Measurements from ENCODE around the gene TEN1. TPM values are rescaled to one million over a fixed set of nuclear protein-coding genes. Genes with fewer than 3 reads are reported as not detected.
A peak's percentile ranks its signal among the peaks of the same experiment; 100 is the strongest.

The TEN1 gene
- total and polyA plus RNA-seq, 2 of the 13 experiments (the other 11 are each of a cell fraction or from before 2014, with no cell fraction given), result 18.0 to 21.3 TPM

DNA sequence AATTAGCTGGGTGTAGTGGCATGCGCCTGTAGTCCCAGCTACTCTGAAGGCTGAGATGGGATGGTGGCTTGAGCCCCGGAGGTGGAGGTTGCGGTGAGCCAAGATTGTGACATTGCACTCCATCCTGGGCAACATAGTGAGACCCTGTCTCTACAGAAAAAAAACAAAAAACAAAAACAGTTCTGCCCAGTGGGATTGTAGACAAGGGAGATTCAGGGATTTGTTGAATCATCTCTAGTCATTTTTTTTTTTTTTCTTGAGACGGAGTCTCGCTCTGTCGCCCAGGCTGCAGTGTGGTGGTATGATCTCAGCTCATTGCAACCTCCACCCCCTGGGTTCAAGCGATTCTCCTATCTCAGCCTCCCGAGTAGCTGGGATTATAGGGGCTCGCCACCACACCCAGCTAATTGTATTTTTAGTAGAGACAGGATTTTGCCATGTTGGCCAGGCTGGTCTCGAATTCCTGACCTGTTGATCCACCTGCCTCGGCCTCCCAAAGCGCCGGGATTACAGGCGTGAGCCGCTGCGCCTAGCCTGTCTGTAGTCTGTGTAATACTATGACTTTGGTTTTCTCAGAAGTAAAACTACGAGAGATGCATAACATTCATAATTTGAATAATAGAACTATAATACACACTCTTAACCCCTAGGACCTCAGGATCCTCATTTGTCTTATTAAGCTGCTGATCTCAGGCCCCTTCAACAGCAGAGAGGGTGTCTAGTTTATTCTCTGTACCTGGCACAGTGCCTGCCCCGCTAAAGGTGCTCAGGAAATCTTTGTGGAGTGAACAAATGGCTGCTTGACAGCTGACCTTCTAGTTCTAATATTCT, 1.4 kb downstream of the TEN1 start:
- Histone ChIP-seq H3K4me1 (ENCODE audit: insufficient read depth, low read length) (peaks cover 78% of the 10 kb centered on the region), H4K20me1 (ENCODE audit: insufficient read depth, low read length) (no peaks in the 10 kb centered on the region), H2AFZ (ENCODE audit: low read length) (no peak overlapping the region), H3K4me3 (replicated peaks in 1 of 3; ENCODE audit: insufficient read depth in 1 of 3, low read depth in 2 of 3, low read length in 3 of 3) (peak overlapping the region; percentile 74 to 98 (median 93)), H3K4me2 (ENCODE audit: low read depth, low read length) (peak overlapping the region; percentile 87), H3K9ac (ENCODE audit: insufficient read depth, low read depth, low read length) (peak overlapping the region; percentile 91), H3K9me3 (ENCODE audit: low read length) (no peaks in the 10 kb centered on the region), H3K27me3 (ENCODE audit: control insufficient read depth in 1 of 2, insufficient read depth in 2 of 2, low read length in 2 of 2) (no peaks in the 10 kb centered on the region; a peak in 1 of 5 replicates), H3K27ac (ENCODE audit: extremely low read length, insufficient read depth, low read length) (peak overlapping the region; percentile 99), H3K79me2 (ENCODE audit: insufficient read depth, low read length) (peaks cover 33% of the 10 kb centered on the region), H3K36me3 (replicated peaks in 1 of 2; ENCODE audit: control insufficient read depth in 1 of 2, insufficient read depth in 2 of 2, low read length in 2 of 2) (peaks cover 1 to 3% of the 10 kb centered on the region in 2 experiments; a peak in 2 of 5 replicates)
- in situ Hi-C loops (cut with HindIII; ENCODE audit: extremely low pct_ligation_motif_present, low pct_unique_long_range_greater_than_20kb) (no loop called here), intact Hi-C loops (cut with micrococcal nuclease; ENCODE audit: unreplicated experiment) (no loop called here)
- WGBS (ENCODE audit: low lambda C conversion rate), result 66% methylated on average over 18 of the region's 18 CpGs
- BruUV-seq (replicated peaks), result TSS peak; percentile 49
- ATAC-seq (no peak), DNase-seq (ENCODE audit: low spot score) (no peak), FAIRE-seq (no peak)
- ChIA-PET POLR2A (interaction anchor here (1.0 to 11.5 kb wide), 3 partner anchors 19 to 104 kb away, joined by 3 to 481 read pairs (median 4); partner anchors contain the start of gene CDK3), CTCF (ENCODE audit: low intra/inter-chr PET ratio, low total read pairs) (no interaction called here)
- TF ChIP-seq ZNF234 (CRISPR knock-in tag; conservative IDR thresholded peaks at IDR 0.05) (0 out of 2 replicates have a peak, but pooled peaks have one; percentile 66), ARNT2 (CRISPR knock-in tag; IDR thresholded peaks at IDR 0.05; ENCODE audit: low read depth) (peak; percentile 22; the same call in 1 of the 2 replicates), ZNF567 (CRISPR knock-in tag; IDR thresholded peaks at IDR 0.05; ENCODE audit: borderline replicate concordance) (0 out of 2 replicates have a peak, but pooled peaks have one; percentile 32), NR2C2 (CRISPR knock-in tag; IDR thresholded peaks at IDR 0.05; ENCODE audit: borderline replicate concordance) (no peak), NR2F1 (CRISPR knock-in tag; IDR thresholded peaks at IDR 0.05) (no peak), ZNF263 (CRISPR knock-in tag; IDR thresholded peaks at IDR 0.05) (no peak), ZSCAN31 (CRISPR knock-in tag; IDR thresholded peaks at IDR 0.05; ENCODE audit: low read depth) (no peak), SAP130 (CRISPR knock-in tag; IDR thresholded peaks at IDR 0.05; ENCODE audit: low read depth) (0 out of 2 replicates have a peak, but pooled peaks have one; percentile 13), ZFP1 (CRISPR knock-in tag; IDR thresholded peaks at IDR 0.05) (0 out of 2 replicates have a peak, but pooled peaks have one; percentile 3), ZC3H4 (CRISPR knock-in tag; IDR thresholded peaks at IDR 0.05; ENCODE audit: borderline replicate concordance) (peak; percentile 89; the same call in 1 of the 2 replicates), ZBTB38 (CRISPR knock-in tag; IDR thresholded peaks at IDR 0.05) (peak; percentile 61), ZNF607 (CRISPR knock-in tag; IDR thresholded peaks at IDR 0.05; ENCODE audit: borderline replicate concordance) (0 out of 2 replicates have a peak, but pooled peaks have one; percentile 30), KDM2A (CRISPR knock-in tag; IDR thresholded peaks at IDR 0.05; ENCODE audit: borderline replicate concordance, low read depth) (0 out of 2 replicates have a peak, but pooled peaks have one; percentile 24), HMG20A (CRISPR knock-in tag; IDR thresholded peaks at IDR 0.05; ENCODE audit: borderline replicate concordance) (no peak), HES4 (CRISPR knock-in tag; IDR thresholded peaks at IDR 0.05; ENCODE audit: borderline replicate concordance) (no peak), ZBTB25 (CRISPR knock-in tag; IDR thresholded peaks at IDR 0.05) (no peak), ELF4 (CRISPR knock-in tag; IDR thresholded peaks at IDR 0.05; ENCODE audit: borderline replicate concordance) (no peak), CCDC6 (CRISPR knock-in tag; IDR thresholded peaks at IDR 0.05) (no peak)
- TF ChIP-seq, protein P1, sequence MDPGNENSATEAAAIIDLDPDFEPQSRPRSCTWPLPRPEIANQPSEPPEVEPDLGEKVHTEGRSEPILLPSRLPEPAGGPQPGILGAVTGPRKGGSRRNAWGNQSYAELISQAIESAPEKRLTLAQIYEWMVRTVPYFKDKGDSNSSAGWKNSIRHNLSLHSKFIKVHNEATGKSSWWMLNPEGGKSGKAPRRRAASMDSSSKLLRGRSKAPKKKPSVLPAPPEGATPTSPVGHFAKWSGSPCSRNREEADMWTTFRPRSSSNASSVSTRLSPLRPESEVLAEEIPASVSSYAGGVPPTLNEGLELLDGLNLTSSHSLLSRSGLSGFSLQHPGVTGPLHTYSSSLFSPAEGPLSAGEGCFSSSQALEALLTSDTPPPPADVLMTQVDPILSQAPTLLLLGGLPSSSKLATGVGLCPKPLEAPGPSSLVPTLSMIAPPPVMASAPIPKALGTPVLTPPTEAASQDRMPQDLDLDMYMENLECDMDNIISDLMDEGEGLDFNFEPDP (CRISPR knock-in tag; conservative IDR thresholded peaks at IDR 0.05), result 0 out of 2 replicates have a peak, but pooled peaks have one; percentile 29
- TF ChIP-seq, protein P2, sequence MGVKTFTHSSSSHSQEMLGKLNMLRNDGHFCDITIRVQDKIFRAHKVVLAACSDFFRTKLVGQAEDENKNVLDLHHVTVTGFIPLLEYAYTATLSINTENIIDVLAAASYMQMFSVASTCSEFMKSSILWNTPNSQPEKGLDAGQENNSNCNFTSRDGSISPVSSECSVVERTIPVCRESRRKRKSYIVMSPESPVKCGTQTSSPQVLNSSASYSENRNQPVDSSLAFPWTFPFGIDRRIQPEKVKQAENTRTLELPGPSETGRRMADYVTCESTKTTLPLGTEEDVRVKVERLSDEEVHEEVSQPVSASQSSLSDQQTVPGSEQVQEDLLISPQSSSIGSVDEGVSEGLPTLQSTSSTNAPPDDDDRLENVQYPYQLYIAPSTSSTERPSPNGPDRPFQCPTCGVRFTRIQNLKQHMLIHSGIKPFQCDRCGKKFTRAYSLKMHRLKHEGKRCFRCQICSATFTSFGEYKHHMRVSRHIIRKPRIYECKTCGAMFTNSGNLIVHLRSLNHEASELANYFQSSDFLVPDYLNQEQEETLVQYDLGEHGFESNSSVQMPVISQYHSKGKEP (CRISPR knock-in tag; IDR thresholded peaks at IDR 0.05), result no peak

Measured in HepG2 (cell line).